IPS-15b (cell line): ENCODE data around the gene YJU2.

Experiments used
- H3K27me3 ChIP-seq: one replicate; pipeline ENCODE4 v1.6.1; 2013; ENCODE audit warnings: low read length; ENCODE audit not compliant: control insufficient read depth, insufficient read depth
- H3K36me3 ChIP-seq: one replicate; pipeline ENCODE4 v1.6.1; 2013; ENCODE audit warnings: low read length; ENCODE audit not compliant: control insufficient read depth, insufficient read depth
- H3K4me1 ChIP-seq: one replicate; pipeline ENCODE4 v1.6.1; 2013; ENCODE audit warnings: mild to moderate bottlenecking, low read length; ENCODE audit not compliant: control insufficient read depth, insufficient read depth
- H3K4me3 ChIP-seq: one replicate; pipeline ENCODE4 v1.5.1; 2013; ENCODE audit warnings: low read depth, low read length
- H3K9ac ChIP-seq: one replicate; pipeline ENCODE4 v1.6.1; 2013; ENCODE audit warnings: low read depth, mild to moderate bottlenecking, low read length
- H3K9me3 ChIP-seq: one replicate; pipeline ENCODE4 v1.6.1; 2013; ENCODE audit warnings: mild to moderate bottlenecking, low read length; ENCODE audit not compliant: control insufficient read depth, insufficient read depth

YJU2 gene

GRCh38 chr19:4310247-4311121 lies 63.6 kb downstream of the YJU2 start:
- Histone ChIP-seq H3K9ac (no peak overlapping the region), H3K4me3 (no peak overlapping the region), H3K36me3 (peaks cover 30% of the 10 kb centered on the region), H3K4me1 (no peaks in the 10 kb centered on the region), H3K9me3 (no peaks in the 10 kb centered on the region), H3K27me3 (no peaks in the 10 kb centered on the region)

DNA sequence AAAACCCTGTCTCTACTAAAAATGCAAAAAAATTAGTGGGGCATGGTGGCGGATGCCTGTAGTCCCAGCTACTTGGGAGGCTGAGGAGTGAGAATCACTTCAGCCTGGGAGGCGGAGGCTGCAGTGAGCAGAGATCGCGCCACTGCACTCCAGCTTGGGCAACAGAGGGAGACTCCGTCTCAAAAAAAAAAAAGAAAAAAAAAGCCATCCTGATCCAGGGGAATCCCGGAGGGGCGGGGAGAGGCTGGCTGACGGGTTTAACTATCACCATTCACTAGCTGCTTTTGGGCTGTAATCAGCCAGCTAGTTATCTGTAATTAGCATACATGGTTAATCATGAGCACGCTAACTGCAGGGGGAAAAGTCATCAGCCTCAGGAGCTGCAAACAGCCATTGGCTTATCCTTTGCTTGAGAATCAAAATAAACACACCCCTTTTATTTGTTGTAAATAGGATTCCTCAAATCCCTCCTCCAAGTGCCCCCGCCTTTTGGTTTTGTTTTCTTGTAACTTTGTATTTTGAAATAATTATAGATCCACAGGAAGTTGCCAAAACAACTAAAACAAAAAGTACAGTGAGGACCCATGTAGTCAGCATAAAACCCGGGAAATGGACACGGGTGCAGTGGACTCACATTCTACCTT lies 67.1 kb downstream of the YJU2 start:
- Histone ChIP-seq H3K27me3 (no peaks in the 10 kb centered on the region), H3K4me1 (no peaks in the 10 kb centered on the region), H3K4me3 (no peak overlapping the region), H3K9me3 (no peaks in the 10 kb centered on the region), H3K9ac (no peak overlapping the region), H3K36me3 (peaks cover 25% of the 10 kb centered on the region)

- Histone ChIP-seq H3K9ac (no peak overlapping the region), H3K36me3 (peaks cover 8% of the 10 kb centered on the region), H3K4me3 (no peak overlapping the region), H3K4me1 (no peaks in the 10 kb centered on the region), H3K27me3 (no peaks in the 10 kb centered on the region), H3K9me3 (no peaks in the 10 kb centered on the region)
These were observed 70.1 kb downstream of the YJU2 start for GRCh38 chr19:4316956-4317355.

GRCh38 chr19:4318460-4318859 lies 71.6 kb downstream of the YJU2 start:
- H3K4me3 ChIP-seq, result no peak overlapping the region
- H3K9ac ChIP-seq, result no peak overlapping the region
- H3K27me3 ChIP-seq, result no peaks in the 10 kb centered on the region
- H3K4me1 ChIP-seq, result no peaks in the 10 kb centered on the region
- peaks cover 8% of the 10 kb centered on the region for H3K36me3 ChIP-seq
- no peaks in the 10 kb centered on the region for H3K9me3 ChIP-seq
